HEK293 (cell line): ENCODE data around the gene GFM1.

ENCODE experiments used
- ELK4 ChIP-seq: IDR thresholded peaks from 2 replicates; pipeline ENCODE4 v1.6.1; 2011; ENCODE audit warnings: mild to moderate bottlenecking, low read depth, low read length, borderline replicate concordance
- PATZ1 ChIP-seq: fragments of 450-650 bp; formaldehyde crosslinking; IDR thresholded peaks from 2 replicates; pipeline ENCODE4 v1.5.1; 2016; ENCODE audit warnings: missing biosample characterization, missing genetic modification characterization
- ZNF132 ChIP-seq: fragments of 450-650 bp; formaldehyde crosslinking; IDR thresholded peaks from 2 replicates; pipeline ENCODE4 v1.5.1; 2017; ENCODE audit warnings: missing biosample characterization, missing genetic modification characterization, borderline replicate concordance
- ZNF174 ChIP-seq: fragments of 450-650 bp; formaldehyde crosslinking; IDR thresholded peaks from 2 replicates; pipeline ENCODE4 v1.5.0; 2017; ENCODE audit warnings: missing biosample characterization, mild to moderate bottlenecking, missing genetic modification characterization
- ZNF626 ChIP-seq: fragments of 450-650 bp; sonication (Bioruptor Pico); formaldehyde crosslinking; IDR thresholded peaks from 2 replicates; pipeline ENCODE4 v1.5.1; 2018; ENCODE audit warnings: missing biosample characterization, missing genetic modification characterization, inconsistent platforms
- ZNF777 ChIP-seq: fragments of 450-650 bp; formaldehyde crosslinking; IDR thresholded peaks from 2 replicates; pipeline ENCODE4 v1.5.1; 2017; ENCODE audit warnings: missing biosample characterization, missing genetic modification characterization, borderline replicate concordance
- TF ChIP-seq, protein P1 (sequence below): fragments of 450-650 bp; formaldehyde crosslinking; IDR thresholded peaks from 2 replicates; pipeline ENCODE4 v1.5.1; 2016; ENCODE audit warnings: missing biosample characterization, missing genetic modification characterization
- TF ChIP-seq, protein P2 (sequence below): fragments of 450-650 bp; formaldehyde crosslinking; IDR thresholded peaks from 2 replicates; pipeline ENCODE4 v1.5.1; 2016; ENCODE audit warnings: missing biosample characterization, missing genetic modification characterization

GRCh38 chr3:158651192-158651591, 6.9 kb downstream of the GFM1 start:
- TF ChIP-seq, protein P1, sequence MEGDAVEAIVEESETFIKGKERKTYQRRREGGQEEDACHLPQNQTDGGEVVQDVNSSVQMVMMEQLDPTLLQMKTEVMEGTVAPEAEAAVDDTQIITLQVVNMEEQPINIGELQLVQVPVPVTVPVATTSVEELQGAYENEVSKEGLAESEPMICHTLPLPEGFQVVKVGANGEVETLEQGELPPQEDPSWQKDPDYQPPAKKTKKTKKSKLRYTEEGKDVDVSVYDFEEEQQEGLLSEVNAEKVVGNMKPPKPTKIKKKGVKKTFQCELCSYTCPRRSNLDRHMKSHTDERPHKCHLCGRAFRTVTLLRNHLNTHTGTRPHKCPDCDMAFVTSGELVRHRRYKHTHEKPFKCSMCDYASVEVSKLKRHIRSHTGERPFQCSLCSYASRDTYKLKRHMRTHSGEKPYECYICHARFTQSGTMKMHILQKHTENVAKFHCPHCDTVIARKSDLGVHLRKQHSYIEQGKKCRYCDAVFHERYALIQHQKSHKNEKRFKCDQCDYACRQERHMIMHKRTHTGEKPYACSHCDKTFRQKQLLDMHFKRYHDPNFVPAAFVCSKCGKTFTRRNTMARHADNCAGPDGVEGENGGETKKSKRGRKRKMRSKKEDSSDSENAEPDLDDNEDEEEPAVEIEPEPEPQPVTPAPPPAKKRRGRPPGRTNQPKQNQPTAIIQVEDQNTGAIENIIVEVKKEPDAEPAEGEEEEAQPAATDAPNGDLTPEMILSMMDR (tag by site-specific recombination) = no peak
- TF ChIP-seq, protein P2, sequence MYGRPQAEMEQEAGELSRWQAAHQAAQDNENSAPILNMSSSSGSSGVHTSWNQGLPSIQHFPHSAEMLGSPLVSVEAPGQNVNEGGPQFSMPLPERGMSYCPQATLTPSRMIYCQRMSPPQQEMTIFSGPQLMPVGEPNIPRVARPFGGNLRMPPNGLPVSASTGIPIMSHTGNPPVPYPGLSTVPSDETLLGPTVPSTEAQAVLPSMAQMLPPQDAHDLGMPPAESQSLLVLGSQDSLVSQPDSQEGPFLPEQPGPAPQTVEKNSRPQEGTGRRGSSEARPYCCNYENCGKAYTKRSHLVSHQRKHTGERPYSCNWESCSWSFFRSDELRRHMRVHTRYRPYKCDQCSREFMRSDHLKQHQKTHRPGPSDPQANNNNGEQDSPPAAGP = no peak
- TF ChIP-seq ZNF174 (no peak), ELK4 (no peak), ZNF626 (no peak), PATZ1 (no peak), ZNF132 (no peak), ZNF777 (no peak)
